OCI-LY1 (cell line): ENCODE measurements around the gene LARP1.

Experiments used
- EZH2 ChIP-seq: fragments of 200-600 bp; sonication (generic), shearing (Covaris generic); IDR thresholded peaks from 2 replicates; pipeline ENCODE4 v1.8.0; 2017; ENCODE audit warnings: borderline replicate concordance, mixed run types, mild to moderate bottlenecking, antibody characterized with exemption, low read length, moderate library complexity, mixed read lengths
- TF ChIP-seq, protein P1 (sequence below): fragments of 200-600 bp; sonication (generic), shearing (Covaris generic); IDR thresholded peaks from 2 replicates; pipeline ENCODE4 v1.5.1; 2017; ENCODE audit warnings: mild to moderate bottlenecking, antibody characterized with exemption, low read length, moderate library complexity, mixed read lengths

DNA sequence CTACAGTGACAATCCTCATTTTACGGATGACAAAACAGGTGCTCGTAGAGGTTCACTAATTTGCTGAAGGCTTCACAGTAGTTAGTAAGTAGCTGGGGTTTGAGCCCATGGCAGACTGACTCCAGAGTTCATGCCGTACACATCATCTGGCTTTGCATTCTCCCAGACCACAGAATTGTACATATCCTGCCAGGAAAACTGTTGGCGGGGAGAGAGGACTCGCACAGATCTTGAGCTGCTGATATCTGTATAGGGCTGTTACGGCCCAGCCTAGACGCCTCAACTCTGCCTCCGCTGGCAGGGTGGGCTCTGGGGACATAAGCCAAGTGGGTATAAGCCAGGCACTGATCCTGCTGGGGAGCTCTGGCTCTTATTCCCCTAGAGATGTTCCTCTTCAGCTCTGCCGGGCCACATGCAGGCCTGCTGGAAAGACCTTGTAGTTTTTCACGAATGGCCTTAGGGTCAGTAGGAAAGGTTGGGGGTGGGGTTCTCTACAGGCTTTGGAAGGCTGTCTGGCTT is 16.3 kb downstream of the LARP1 start:
- TF ChIP-seq, protein P1, sequence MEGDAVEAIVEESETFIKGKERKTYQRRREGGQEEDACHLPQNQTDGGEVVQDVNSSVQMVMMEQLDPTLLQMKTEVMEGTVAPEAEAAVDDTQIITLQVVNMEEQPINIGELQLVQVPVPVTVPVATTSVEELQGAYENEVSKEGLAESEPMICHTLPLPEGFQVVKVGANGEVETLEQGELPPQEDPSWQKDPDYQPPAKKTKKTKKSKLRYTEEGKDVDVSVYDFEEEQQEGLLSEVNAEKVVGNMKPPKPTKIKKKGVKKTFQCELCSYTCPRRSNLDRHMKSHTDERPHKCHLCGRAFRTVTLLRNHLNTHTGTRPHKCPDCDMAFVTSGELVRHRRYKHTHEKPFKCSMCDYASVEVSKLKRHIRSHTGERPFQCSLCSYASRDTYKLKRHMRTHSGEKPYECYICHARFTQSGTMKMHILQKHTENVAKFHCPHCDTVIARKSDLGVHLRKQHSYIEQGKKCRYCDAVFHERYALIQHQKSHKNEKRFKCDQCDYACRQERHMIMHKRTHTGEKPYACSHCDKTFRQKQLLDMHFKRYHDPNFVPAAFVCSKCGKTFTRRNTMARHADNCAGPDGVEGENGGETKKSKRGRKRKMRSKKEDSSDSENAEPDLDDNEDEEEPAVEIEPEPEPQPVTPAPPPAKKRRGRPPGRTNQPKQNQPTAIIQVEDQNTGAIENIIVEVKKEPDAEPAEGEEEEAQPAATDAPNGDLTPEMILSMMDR: no peak
- no peak for TF ChIP-seq EZH2
